CD4-positive, alpha-beta T cell (primary cell): ENCODE data around the gene ALG3. TPM values are rescaled to one million over a fixed set of nuclear protein-coding genes. Genes with fewer than 3 reads are reported as not detected.

Source experiments
- ATAC-seq: fragments of 200-7000 bp; cut with Tn5 transposase; one replicate; pipeline ENCODE4 v1.10.0; 2022; ENCODE audit warnings: mild to moderate bottlenecking; ENCODE audit not compliant: poor library complexity
- CTCF ChIA-PET: fragments of 350-600 bp; sonication (Branson Sonifier 250); formaldehyde crosslinking; loops from one replicate; lab custom pipeline; 2021; ENCODE audit warnings: antibody characterized with exemption, inconsistent platforms; lab: Charles Lee
- POLR2A ChIA-PET: fragments of 350-600 bp; sonication (Branson Sonifier 250); formaldehyde crosslinking; loops from one replicate; lab custom pipeline; 2021; ENCODE audit warnings: antibody characterized with exemption, inconsistent platforms; lab: Charles Lee
- DNase-seq, 14 experiments: peaks; one replicate each; pipeline ENCODE4 v3.0.0-alpha.2; 2013 to 2020; ENCODE audit warnings: mixed read lengths in 2 of 14
- H3K27ac ChIP-seq, 2 donors: one replicate each; pipeline versions ENCODE4 v1.5.1 to v1.7.0; 2013; ENCODE audit warnings: low read length in 2 of 2, low read depth in 1 of 2, mild to moderate bottlenecking in 1 of 2
- H3K27me3 ChIP-seq, 2 experiments: 1 replicate in 1 of 2; 2 replicates in 1 of 2; pipeline versions ENCODE4 v1.6.1 to v1.7.0; 2013; ENCODE audit warnings: low read length in 2 of 2, control low read depth in 1 of 2, mild to moderate bottlenecking in 1 of 2, moderate library complexity in 1 of 2; ENCODE audit not compliant: insufficient read depth in 2 of 2, control insufficient read depth in 1 of 2
- H3K36me3 ChIP-seq: one replicate; pipeline ENCODE4 v1.6.1; 2013; ENCODE audit warnings: low read length, control low read depth; ENCODE audit not compliant: insufficient read depth
- H3K4me1 ChIP-seq: one replicate; pipeline ENCODE4 v1.6.1; 2013; ENCODE audit warnings: low read length, control low read depth; ENCODE audit not compliant: insufficient read depth
- H3K4me3 ChIP-seq: one replicate; pipeline ENCODE4 v1.5.1; 2013; ENCODE audit warnings: mild to moderate bottlenecking, low read length, moderate library complexity
- H3K9me3 ChIP-seq, 2 experiments: 1 replicate in 1 of 2; 2 replicates in 1 of 2; pipeline versions ENCODE4 v1.6.1 to v1.7.0; 2013; ENCODE audit warnings: low read length in 2 of 2, mild to moderate bottlenecking in 2 of 2, control low read depth in 1 of 2, moderate library complexity in 1 of 2; ENCODE audit not compliant: control insufficient read depth in 1 of 2, insufficient read depth in 1 of 2
- H3K27ac Mint-ChIP-seq: one replicate; pipeline ENCODE4 v1.8.0; 2020; ENCODE audit warnings: mixed read lengths
- H3K27me3 Mint-ChIP-seq: one replicate; pipeline ENCODE4 v1.8.0; 2021; ENCODE audit warnings: mixed read lengths
- H3K36me3 Mint-ChIP-seq: one replicate; pipeline ENCODE4 v1.8.0; 2021; ENCODE audit warnings: low read depth, mixed read lengths
- H3K4me1 Mint-ChIP-seq: one replicate; pipeline ENCODE4 v1.8.0; 2021; ENCODE audit warnings: low read depth, mixed read lengths
- H3K4me3 Mint-ChIP-seq: one replicate; pipeline ENCODE4 v1.8.0; 2020; ENCODE audit warnings: mild to moderate bottlenecking, mixed read lengths
- H3K9me3 Mint-ChIP-seq: one replicate; pipeline ENCODE4 v1.8.0; 2020; ENCODE audit warnings: mixed read lengths
- intact Hi-C, 2 experiments: fragments of 100-400 bp; cut with DNase I in 1 of 2; cut with micrococcal nuclease in 1 of 2; formaldehyde crosslinking; loops; one replicate each; pipeline versions ENCODE4 v1.15.1 to v1.9.0; 2023 to 2025; cut with DNase I, micrococcal nuclease
- total RNA-seq, 174 experiments: library from RNA in 2 of 174; stranded (reverse) in 2 of 174; gene quantifications; one replicate each; pipeline ENCODE4 v1.2.3 and lab custom pipeline; 2021 to 2026
- TF ChIP-seq, protein P1 (sequence below): fragments of 200-600 bp; IDR thresholded peaks from one replicate; pipeline ENCODE4 v1.8.0; 2022; ENCODE audit warnings: antibody characterized with exemption, mild to moderate bottlenecking

Gene ALG3
- total RNA-seq, 2 experiments from 2014 or later, result 12.0 to 13.5 TPM

DNA sequence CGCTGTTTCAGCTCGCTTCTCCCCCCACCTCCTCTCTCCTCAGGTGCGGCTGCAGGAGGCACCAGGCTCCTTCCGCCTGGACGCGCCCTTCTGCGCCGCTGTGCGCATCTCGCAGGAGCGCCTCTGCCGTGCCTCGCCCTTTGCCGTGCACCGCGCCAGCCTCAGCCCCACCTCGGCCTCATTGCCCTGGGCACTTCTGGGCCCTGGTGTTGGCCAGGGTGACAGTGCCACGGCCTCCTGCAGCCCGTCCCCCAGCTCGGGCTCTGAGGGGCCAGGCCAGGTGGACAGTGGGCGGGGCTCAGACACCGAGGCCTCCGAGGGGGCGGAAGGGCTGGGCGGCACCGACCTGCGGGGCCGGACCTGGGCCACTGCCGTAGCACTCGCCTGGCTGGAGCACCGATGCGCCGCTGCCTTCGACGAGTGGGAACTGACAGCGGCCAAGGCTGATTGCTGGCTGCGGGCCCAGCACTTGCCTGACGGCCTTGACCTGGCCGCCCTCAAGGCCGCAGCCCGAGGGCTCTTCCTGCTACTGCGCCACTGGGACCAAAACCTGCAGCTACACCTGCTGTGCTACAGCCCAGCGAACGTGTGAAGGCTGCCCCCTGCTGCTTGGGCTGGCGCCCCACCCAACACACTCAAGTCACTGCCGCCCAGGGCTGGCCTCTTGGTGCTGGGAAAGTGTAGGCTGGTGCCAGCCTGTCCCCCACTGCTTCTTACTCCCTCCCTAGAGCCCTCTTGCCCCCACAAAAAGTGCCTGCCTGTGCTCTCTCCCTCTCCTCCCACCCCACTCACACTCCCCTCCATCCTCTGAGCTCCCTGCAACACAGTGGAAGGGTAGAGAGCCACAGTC lies 7.1 kb downstream of the ALG3 start:
- Mint-ChIP-seq H3K36me3 (peaks cover 43% of the 10 kb centered on the region), H3K27ac (no peak overlapping the region), H3K4me1 (peaks cover 7% of the 10 kb centered on the region), H3K9me3 (no peaks in the 10 kb centered on the region), H3K4me3 (no peak overlapping the region), H3K27me3 (no peaks in the 10 kb centered on the region)
- POLR2A ChIA-PET, result no interaction called here
- no peaks in the 10 kb centered on the region for H3K9me3 ChIP-seq
- DNase-seq, result peak in 2 of 14 experiments; percentile 31 to 39
- CTCF ChIA-PET, result no interaction called here
- intact Hi-C loops, result no loop called here
- H3K4me1 ChIP-seq, result no peaks in the 10 kb centered on the region
- no peak overlapping the region for H3K4me3 ChIP-seq
- peak; percentile 46 for ATAC-seq
- H3K27ac ChIP-seq, result no peak overlapping the region
- TF ChIP-seq, protein P1, sequence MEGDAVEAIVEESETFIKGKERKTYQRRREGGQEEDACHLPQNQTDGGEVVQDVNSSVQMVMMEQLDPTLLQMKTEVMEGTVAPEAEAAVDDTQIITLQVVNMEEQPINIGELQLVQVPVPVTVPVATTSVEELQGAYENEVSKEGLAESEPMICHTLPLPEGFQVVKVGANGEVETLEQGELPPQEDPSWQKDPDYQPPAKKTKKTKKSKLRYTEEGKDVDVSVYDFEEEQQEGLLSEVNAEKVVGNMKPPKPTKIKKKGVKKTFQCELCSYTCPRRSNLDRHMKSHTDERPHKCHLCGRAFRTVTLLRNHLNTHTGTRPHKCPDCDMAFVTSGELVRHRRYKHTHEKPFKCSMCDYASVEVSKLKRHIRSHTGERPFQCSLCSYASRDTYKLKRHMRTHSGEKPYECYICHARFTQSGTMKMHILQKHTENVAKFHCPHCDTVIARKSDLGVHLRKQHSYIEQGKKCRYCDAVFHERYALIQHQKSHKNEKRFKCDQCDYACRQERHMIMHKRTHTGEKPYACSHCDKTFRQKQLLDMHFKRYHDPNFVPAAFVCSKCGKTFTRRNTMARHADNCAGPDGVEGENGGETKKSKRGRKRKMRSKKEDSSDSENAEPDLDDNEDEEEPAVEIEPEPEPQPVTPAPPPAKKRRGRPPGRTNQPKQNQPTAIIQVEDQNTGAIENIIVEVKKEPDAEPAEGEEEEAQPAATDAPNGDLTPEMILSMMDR, result no peak
- peaks cover 37% of the 10 kb centered on the region for H3K36me3 ChIP-seq
- H3K27me3 ChIP-seq, result no peaks in the 10 kb centered on the region

DNA sequence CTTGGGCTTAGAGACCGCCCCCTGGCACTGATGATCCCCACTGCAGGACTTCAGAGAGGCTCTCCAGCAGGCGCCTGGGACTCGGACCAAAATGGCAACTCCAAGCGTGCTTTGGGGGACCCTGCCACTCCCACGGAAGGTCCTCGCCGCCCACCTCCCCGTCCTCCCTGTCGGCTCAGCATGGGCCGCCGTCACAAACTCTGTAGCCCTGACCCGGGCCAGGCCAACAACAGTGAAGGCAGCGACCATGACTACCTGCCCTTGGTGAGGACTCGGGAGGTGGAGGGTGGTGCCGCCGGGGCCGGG lies 7.7 kb downstream of the ALG3 start:
- Mint-ChIP-seq H3K27me3 (no peaks in the 10 kb centered on the region), H3K4me1 (peaks cover 5% of the 10 kb centered on the region), H3K9me3 (no peaks in the 10 kb centered on the region), H3K4me3 (no peak overlapping the region), H3K27ac (no peak overlapping the region), H3K36me3 (peaks cover 40% of the 10 kb centered on the region)
- DNase-seq, result no peak
- H3K27ac ChIP-seq, result no peak overlapping the region
- no peaks in the 10 kb centered on the region for H3K9me3 ChIP-seq
- ChIA-PET CTCF (interaction anchor here (1.8 kb wide), 1 partner anchor 13 kb away, joined by 4 read pairs; no protein-coding TSS in a partner anchor), POLR2A (interaction anchor here (0.8 kb wide), 1 partner anchor 11 kb away, joined by 3 read pairs; the partner anchor contains the start of gene VWA5B2)
- no peaks in the 10 kb centered on the region for H3K4me1 ChIP-seq
- no peak overlapping the region for H3K4me3 ChIP-seq
- H3K27me3 ChIP-seq, result no peaks in the 10 kb centered on the region
- no peak for ATAC-seq
- TF ChIP-seq, protein P1, result no peak
- intact Hi-C loops, result no loop called here
- peaks cover 37% of the 10 kb centered on the region for H3K36me3 ChIP-seq

- intact Hi-C loops, result no loop called here
- POLR2A ChIA-PET, result interaction anchor here (0.8 kb wide), 1 partner anchor 11 kb away, joined by 3 read pairs; the partner anchor contains the start of gene VWA5B2
- CTCF ChIA-PET, result interaction anchor here (1.4 to 1.8 kb wide), 2 partner anchors 9 to 13 kb away, joined by 4 read pairs; partner anchors contain the start of gene EEF1AKMT4
Measured at GRCh38 chr3:184240384-184241140, 8.2 kb downstream of the ALG3 start.

More at GRCh38 chr3:184240384-184241140, 8.2 kb downstream of the ALG3 start:
- H3K9me3 ChIP-seq, result no peaks in the 10 kb centered on the region
- Mint-ChIP-seq H3K27ac (no peak overlapping the region), H3K4me1 (no peaks in the 10 kb centered on the region), H3K36me3 (peaks cover 35% of the 10 kb centered on the region), H3K27me3 (no peaks in the 10 kb centered on the region), H3K9me3 (no peaks in the 10 kb centered on the region), H3K4me3 (no peak overlapping the region)
- TF ChIP-seq, protein P1, result no peak
- no peaks in the 10 kb centered on the region for H3K27me3 ChIP-seq
- H3K36me3 ChIP-seq, result peaks cover 36% of the 10 kb centered on the region
- DNase-seq (no peak), ATAC-seq (no peak)
- no peaks in the 10 kb centered on the region for H3K4me1 ChIP-seq
- no peak overlapping the region for H3K27ac ChIP-seq
- H3K4me3 ChIP-seq, result no peak overlapping the region
